SKM-1 treated with dmso at 0.1 percent for 144 hours (cell line): ENCODE data around the gene TNNT3.
A peak's percentile ranks its signal among the peaks of the same experiment; 100 is the strongest.
"Not testable (repeated sequence)": the region's sequence is repeated elsewhere in the genome, so short reads cannot be mapped to it uniquely, and the experiment has no call there.

Source experiments
- DNase-seq: peaks from one replicate; lab custom pipeline; 2025; ENCODE audit not compliant: unreplicated experiment; lab: John Stamatoyannopoulos, UW

Gene TNNT3

GRCh38 chr11:1880746-1881441, 38.6 kb upstream of the TNNT3 start:
- DNase-seq, result no peak

GRCh38 chr11:1881442-1882264, 37.9 kb upstream of the TNNT3 start:
- no peak for DNase-seq

GRCh38 chr11:1882265-1883238, 37.0 kb upstream of the TNNT3 start:
- peak; percentile 19 for DNase-seq

GRCh38 chr11:1883346-1884302, 35.9 kb upstream of the TNNT3 start:
- no peak for DNase-seq

- DNase-seq, result no peak
Observed at GRCh38 chr11:1884303-1884700, 35.2 kb upstream of the TNNT3 start.

- not testable (repeated sequence) for DNase-seq
Observed at GRCh38 chr11:1886551-1886950, 33.0 kb upstream of the TNNT3 start.

- DNase-seq, result no peak
Observed at GRCh38 chr11:1887451-1888346, 31.8 kb upstream of the TNNT3 start.

GRCh38 chr11:1888347-1888753, 31.2 kb upstream of the TNNT3 start:
- DNase-seq, result no peak

GRCh38 chr11:1888811-1889210, 30.7 kb upstream of the TNNT3 start:
- no peak for DNase-seq

- no peak for DNase-seq
Observed at GRCh38 chr11:1889224-1889930, 30.1 kb upstream of the TNNT3 start.

GRCh38 chr11:1889941-1890855, 29.3 kb upstream of the TNNT3 start:
- no peak for DNase-seq

GRCh38 chr11:1890856-1891830, 28.4 kb upstream of the TNNT3 start:
- no peak for DNase-seq

GRCh38 chr11:1891831-1892115, 27.7 kb upstream of the TNNT3 start, which contains the start of gene PRR33:
TSS of gene PRR33 (minus strand) at chr11:1891895. CDS start at chr11:1890584, 1,311 bp downstream.
- DNase-seq, result no peak

- no peak for DNase-seq
Observed at GRCh38 chr11:1892116-1892515, 27.4 kb upstream of the TNNT3 start.

GRCh38 chr11:1892558-1892957, 26.9 kb upstream of the TNNT3 start:
- no peak for DNase-seq

GRCh38 chr11:1893581-1894359, 25.7 kb upstream of the TNNT3 start:
- no peak for DNase-seq
